ENCODE measurements around the gene POLR3F.

The POLR3F gene

GRCh38 chr20:18529041-18529440 lies 61.9 kb downstream of the POLR3F start:
- TF ChIP-seq CTCF (IDR thresholded peaks at IDR 0.05), result no peak

GRCh38 chr20:18532626-18533025 lies 65.4 kb downstream of the POLR3F start:
- no peak for TF ChIP-seq CTCF (IDR thresholded peaks at IDR 0.05)

- TF ChIP-seq CTCF (IDR thresholded peaks at IDR 0.05), result no peak
Observed at GRCh38 chr20:18533491-18533890, 66.3 kb downstream of the POLR3F start.

GRCh38 chr20:18533978-18534644 lies 66.9 kb downstream of the POLR3F start:
- TF ChIP-seq CTCF (IDR thresholded peaks at IDR 0.05), result no peak

Data from LNCAP (cell line).